ENCODE data around the gene CDC6.
A peak's percentile ranks its signal among the peaks of the same experiment; 100 is the strongest.

CDC6 gene

GRCh38 chr17:40307001-40307730, 19.5 kb downstream of the CDC6 start:
- peak in 1 of 2 experiments; percentile 30; a peak in 1 of 4 replicates for TF ChIP-seq REST (IDR thresholded peaks at IDR 0.05; ENCODE audit: insufficient read depth in 1 of 2, low read depth in 2 of 2, low read length in 2 of 2)
- peak; percentile 69; the same call in 1 of the 2 replicates for TF ChIP-seq POLR2AphosphoS5 (IDR thresholded peaks at IDR 0.05; ENCODE audit: low read depth, low read length)
- TF ChIP-seq TAF1 (IDR thresholded peaks at IDR 0.05; ENCODE audit: borderline replicate concordance, insufficient read depth, low read length), result no peak
- TF ChIP-seq SIN3A (IDR thresholded peaks at IDR 0.05; ENCODE audit: borderline replicate concordance, insufficient read depth, low read length), result peak; percentile 84; the same call in 1 of the 2 replicates

- TF ChIP-seq REST (IDR thresholded peaks at IDR 0.05; ENCODE audit: insufficient read depth in 1 of 2, low read depth in 2 of 2, low read length in 2 of 2), result no peak
- TF ChIP-seq POLR2AphosphoS5 (IDR thresholded peaks at IDR 0.05; ENCODE audit: low read depth, low read length), result 0 out of 2 replicates have a peak, but pooled peaks have one; percentile 1
Observed at GRCh38 chr17:40307740-40308239, 20.1 kb downstream of the CDC6 start.

- no peak for TF ChIP-seq FOXP2 (optimal IDR thresholded peaks at IDR 0.05; ENCODE audit: borderline replicate concordance, extremely low read depth, extremely low read length, insufficient read depth)
- TF ChIP-seq SIN3A (IDR thresholded peaks at IDR 0.05; ENCODE audit: borderline replicate concordance, insufficient read depth, low read length), result no peak
- TF ChIP-seq TAF1 (IDR thresholded peaks at IDR 0.05; ENCODE audit: borderline replicate concordance, insufficient read depth, low read length), result no peak
- no peak for TF ChIP-seq REST (IDR thresholded peaks at IDR 0.05; ENCODE audit: insufficient read depth in 1 of 2, low read depth in 2 of 2, low read length in 2 of 2)
- no peak for TF ChIP-seq POLR2AphosphoS5 (IDR thresholded peaks at IDR 0.05; ENCODE audit: low read depth, low read length)
Observed at GRCh38 chr17:40309031-40309948, 21.6 kb downstream of the CDC6 start, which contains the start of gene RARA. TSS of gene RARA (plus strand) at chr17:40309180. CDS start at chr17:40331219, 22,039 bp downstream.

GRCh38 chr17:40309949-40310510, 22.4 kb downstream of the CDC6 start:
- no peak for TF ChIP-seq SIN3A (IDR thresholded peaks at IDR 0.05; ENCODE audit: borderline replicate concordance, insufficient read depth, low read length)
- TF ChIP-seq FOXP2 (optimal IDR thresholded peaks at IDR 0.05; ENCODE audit: borderline replicate concordance, extremely low read depth, extremely low read length, insufficient read depth), result no peak
- TF ChIP-seq REST (IDR thresholded peaks at IDR 0.05; ENCODE audit: insufficient read depth in 1 of 2, low read depth in 2 of 2, low read length in 2 of 2), result no peak
- TF ChIP-seq TAF1 (IDR thresholded peaks at IDR 0.05; ENCODE audit: borderline replicate concordance, insufficient read depth, low read length), result no peak
- TF ChIP-seq POLR2AphosphoS5 (IDR thresholded peaks at IDR 0.05; ENCODE audit: low read depth, low read length), result no peak

Measured in PFSK-1 (cell line).